ENCODE data around the gene MT1G.

MT1G gene

DNA sequence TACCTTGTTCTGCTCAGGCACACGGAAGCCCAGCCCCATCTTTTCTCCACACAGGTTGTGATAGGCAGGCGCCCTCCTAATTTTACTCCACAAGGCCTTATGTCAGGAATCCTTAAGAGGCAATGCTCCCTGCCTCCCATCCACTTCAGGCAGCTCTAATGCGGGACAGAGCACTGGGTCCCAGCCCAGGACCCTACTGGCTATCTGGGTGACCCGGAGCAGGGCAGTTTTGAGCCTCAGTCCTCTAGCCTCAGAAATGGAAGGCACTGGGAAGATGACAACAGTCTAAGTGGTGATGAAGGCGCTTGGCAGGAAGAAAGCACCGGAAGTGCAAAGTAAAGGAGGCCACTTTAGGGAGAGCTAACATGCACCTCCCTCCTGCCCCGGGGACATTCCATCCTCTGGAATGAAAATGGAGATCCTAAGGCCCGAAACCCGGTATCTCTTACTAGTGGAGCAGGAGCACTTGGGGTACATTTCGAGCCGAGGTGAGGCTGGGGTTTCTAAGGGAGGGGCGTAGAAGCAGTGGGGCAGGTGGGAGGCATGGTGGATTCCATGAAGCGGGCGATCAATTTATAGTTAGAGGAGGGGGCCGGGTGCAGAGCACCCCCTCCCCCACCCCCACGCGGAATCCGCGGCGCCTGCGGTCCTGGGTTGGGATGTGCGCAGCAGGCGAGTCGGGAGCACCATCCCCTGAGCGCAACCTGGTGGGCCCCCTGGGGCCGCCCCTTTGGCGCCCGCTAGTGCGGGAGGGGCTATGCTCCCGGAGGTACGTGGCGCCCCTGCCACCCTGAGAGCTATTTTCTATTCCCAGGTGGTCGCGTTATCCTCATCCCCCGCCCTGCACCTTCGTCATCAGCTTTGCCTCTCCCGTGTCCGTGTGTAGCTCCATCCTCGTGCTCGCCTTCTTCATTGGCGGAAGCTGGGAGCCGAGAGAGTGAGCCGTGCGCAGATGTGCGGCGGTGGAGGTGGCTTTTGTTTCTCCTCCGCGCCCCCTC is 5.2 kb downstream of the MT1G start:
- DNase-seq, result peak; percentile 63

DNA sequence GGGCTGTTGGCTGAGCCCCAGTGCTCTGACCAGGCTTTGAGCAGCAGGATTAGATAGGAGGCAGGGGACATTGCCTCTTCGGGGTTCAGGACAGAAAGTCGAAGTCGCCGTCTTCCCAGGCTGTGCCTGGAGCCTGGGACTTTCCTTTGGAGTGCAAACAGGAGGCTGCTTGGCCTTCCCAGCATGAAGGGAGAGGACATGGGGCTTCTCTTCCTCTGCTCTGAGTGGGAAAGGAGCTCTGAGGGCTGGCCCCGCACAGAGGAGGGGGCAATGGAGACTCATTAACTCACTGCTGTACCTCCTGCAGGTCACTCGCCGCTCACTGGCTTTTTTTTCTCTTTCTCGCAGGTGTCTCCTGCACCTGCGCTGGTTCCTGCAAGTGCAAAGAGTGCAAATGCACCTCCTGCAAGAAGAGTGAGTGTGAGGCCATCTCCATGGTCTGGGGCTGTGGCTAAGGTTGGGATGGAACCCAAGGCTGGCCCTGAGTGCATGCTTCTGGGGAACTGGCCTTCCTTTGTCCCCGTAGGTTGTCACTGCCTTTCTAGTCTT is 9.5 kb downstream of the MT1G start:
- DNase-seq, result no peak

GRCh38 chr16:56657555-56658326 is 10.1 kb downstream of the MT1G start, which contains the start of gene MT1F:
Gene MT1F, plus strand, starts transcription at chr16:56657959. Its CDS starts 100 bp downstream, at chr16:56658059.
- peak; percentile 91 for DNase-seq

- DNase-seq, result no peak
Observed at GRCh38 chr16:56653218-56653617, 14.6 kb downstream of the MT1G start.

DNA sequence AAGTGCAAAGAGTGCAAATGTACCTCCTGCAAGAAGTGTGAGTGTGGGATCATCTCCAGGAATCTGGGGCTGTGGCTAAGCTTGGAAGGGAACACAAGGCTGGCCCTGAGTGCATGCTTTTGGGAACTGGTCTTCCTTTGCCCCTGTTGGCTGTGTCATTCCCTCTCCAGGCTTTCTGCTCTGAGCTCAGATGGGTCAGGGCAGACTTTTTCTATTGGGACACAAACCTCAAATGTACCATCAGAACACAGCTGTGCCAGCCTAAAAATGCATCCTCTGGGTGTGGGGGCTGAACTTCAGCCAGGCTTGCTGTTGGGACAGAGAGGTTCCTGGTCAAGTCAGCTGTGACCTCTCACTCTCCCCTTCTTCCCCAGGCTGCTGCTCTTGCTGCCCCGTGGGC is 15.3 kb downstream of the MT1G start:
- no peak for DNase-seq

- DNase-seq, result no peak
Observed at GRCh38 chr16:56651586-56651985, 16.3 kb downstream of the MT1G start, which contains the start of gene MT1B. Gene MT1B, plus strand, starts transcription at chr16:56651886. Its CDS starts 68 bp downstream, at chr16:56651954.

- peak; percentile 29 for DNase-seq
Observed at GRCh38 chr16:56649820-56650219, 18.0 kb downstream of the MT1G start.

GRCh38 chr16:56649271-56649670 is 18.6 kb downstream of the MT1G start:
- no peak for DNase-seq

DNA sequence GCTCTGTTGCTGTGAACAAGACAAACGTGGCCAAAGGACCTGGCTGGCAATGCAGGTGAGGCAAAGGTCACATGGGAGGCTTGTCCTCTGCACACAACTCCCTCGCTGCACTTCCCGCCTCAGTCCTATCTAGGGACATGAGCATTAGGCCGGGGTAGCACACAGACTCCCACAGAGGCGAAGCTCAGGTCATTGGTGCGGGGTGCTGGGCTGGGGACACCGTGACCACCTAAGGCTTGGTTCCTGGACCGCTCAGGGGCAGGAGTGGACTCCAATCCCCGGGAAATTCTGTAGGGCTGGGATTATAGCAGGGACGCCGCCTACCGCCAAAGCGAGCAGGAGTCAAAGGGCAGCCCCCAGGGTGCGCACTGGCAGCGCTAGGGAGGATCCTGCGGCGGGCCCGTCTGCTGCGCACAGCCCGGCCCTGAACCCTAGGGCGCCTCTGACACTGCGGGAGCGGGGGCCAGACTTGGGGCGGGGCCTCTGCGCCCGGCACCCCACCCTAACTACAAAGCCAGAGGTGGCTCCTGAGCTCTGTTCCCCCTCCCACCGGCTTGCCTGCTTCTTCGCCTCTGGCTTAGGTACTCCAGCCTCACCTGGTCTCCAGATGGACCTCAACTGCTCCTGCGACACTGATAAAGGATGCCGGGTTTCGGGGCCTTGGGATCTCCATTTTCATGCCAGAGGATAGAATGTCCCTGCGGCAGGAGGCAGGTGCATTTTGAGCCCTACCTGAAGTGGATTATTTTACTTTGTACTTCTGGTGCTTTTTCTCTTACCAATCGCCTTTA is 20.0 kb downstream of the MT1G start:
- DNase-seq, result no peak

- no peak for DNase-seq
Observed at GRCh38 chr16:56645838-56646237, 22.0 kb downstream of the MT1G start.

DNA sequence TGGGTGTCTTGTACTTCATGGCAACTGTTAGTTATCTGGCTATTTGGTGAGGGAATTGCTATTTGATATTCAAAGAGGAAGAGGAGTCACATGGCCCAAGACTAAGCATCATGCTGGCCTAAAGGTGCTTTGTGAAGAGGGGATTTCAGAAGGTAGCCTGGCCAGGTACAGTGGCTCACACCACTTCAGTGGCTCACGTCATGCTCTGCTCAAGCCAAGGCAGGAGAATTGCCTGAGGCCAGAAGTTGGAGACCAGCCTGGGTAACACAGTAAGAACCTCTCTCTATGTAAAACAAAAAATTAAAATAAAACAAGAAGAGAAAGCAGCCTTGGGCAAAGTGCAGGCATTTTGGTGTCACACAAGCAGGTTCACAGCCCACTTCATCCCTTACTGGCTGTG is 22.6 kb downstream of the MT1G start:
- no peak for DNase-seq

- DNase-seq, result no peak
Observed at GRCh38 chr16:56643833-56644232, 24.0 kb downstream of the MT1G start.

DNA sequence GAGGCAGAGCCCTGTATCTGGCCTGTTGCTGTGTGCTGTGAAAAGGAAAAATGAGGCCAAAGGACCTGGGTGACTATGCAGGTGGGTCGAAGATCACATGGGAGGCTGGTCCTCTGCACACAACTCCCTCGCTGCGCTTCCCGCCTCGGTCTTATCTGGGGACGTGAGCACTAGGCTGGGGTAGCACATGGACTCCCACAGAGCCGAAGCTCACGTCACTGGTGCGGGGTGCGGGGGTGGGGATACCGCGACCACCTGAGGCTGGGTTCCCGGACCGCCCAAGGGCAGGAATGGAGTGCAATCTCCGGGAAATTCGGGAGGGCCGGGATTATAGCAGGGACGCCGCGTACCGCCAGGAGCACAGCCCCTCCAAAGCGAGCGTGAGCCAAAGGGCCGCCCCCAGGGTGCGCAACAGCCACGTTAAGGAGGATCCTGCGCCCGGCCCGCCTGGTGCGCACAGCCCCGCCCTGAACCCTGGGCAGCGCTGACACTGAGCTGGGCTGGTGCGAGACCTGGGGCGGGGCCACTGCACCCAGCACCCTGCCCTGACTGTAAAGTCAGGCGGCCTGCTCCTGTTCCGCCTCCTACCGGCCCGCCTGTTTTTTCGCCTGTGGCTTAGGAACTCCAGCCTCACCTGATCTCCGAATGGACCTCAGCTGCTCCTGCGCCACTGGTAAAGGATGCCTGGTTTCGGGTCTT is 24.6 kb downstream of the MT1G start:
- peak; percentile 95 for DNase-seq

DNA sequence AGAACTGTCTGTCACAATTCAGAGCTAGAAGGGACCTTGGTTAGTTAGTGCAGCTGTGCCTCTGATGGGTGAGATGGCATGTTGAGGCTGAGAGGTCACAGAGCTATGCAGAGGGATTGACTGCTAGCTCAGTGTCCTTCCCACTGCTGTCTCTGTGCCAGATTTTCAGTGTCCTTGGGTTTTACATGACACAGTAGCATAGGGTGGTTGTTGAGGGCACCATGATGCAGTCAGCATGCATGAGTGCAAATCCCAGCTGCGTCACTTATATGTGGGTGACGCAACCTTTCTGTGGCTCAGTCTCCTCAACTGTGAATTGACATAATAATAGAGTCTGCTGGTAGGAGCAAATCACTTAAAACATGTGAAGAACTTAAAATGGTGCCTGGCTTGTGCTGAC is 26.7 kb downstream of the MT1G start:
- DNase-seq, result no peak

DNA sequence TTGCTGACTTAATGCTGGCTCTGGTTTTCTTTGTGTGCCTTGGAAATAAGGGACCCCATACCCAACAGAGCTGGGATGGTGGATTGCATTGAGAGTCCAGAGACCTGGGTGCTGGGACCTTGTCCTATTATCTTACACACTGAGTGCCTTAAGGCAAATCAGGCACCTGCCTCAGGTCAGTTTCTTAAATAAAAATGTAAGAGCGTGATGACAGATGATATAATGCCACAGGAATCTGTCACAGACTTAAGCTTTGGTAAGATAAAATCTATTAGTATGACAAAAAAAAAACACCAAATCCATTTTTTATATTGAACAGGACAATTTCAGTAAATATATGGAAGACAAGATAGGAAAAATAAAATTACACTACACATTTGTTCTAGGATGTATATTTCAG is 27.8 kb downstream of the MT1G start:
- DNase-seq, result no peak

GRCh38 chr16:56639045-56639444 is 28.8 kb downstream of the MT1G start:
- DNase-seq, result no peak

- DNase-seq, result peak; percentile 79
Observed at GRCh38 chr16:56637814-56638750, 29.8 kb downstream of the MT1G start, which contains the start of gene MT1A. Gene MT1A, plus strand, starts transcription at chr16:56638666. Its CDS starts 73 bp downstream, at chr16:56638739.

DNA sequence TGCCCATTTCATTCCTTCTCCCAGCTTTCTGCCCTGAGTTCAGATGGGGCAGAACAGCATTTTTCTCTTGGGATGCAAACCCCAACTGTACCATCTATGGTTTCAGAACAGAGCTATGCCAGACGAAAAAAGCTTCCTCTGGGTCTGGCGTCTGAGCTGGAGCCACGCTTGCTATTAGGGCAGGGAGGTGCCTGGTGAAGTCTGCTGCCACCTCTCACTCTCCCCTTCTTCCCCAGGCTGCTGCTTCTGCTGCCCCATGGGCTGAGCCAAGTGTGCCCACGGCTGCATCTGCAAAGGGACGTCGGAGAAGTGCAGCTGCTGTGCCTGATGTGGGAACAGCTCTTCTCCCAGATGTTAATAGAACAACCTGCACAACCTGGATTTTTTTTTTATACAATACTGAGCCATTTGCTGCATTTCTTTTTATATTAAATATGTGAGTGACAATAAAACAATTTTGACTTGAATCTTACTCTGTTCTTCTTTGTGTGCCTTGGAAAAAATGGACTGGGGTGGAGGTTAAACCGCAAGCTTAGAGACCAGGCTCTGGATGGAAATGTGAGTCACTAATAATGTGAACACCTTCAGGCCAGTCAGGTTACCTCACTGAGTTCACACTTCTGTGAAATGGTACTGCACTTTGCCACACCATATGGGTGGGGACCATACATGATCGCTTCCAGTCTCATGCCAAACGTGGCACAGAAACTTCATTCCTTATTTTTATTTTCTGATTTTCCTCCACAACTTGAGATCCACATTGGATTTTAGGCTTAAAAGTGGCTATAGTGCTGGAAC is 31.1 kb downstream of the MT1G start:
- no peak for DNase-seq

- no peak for DNase-seq
Observed at GRCh38 chr16:56635441-56635967, 32.4 kb downstream of the MT1G start.
